SK-N-SH (cell line): ENCODE data around the gene GGA2. TPM values are rescaled to one million over a fixed set of nuclear protein-coding genes. Genes with fewer than 3 reads are reported as not detected.
"Not testable (repeated sequence)": the region's sequence is repeated elsewhere in the genome, so short reads cannot be mapped to it uniquely, and the experiment has no call there.

ENCODE experiments used
- CTCF ChIA-PET: fragments of 300-600, 350-600 bp; formaldehyde crosslinking; extraction: SDS; loops from one replicate; lab custom pipeline; 2021; lab: Yijun Ruan, JAX
- POLR2A ChIA-PET: fragments of 350-600 bp; sonication (Branson Sonifier 250); formaldehyde crosslinking; extraction: SDS; loops from one replicate; lab custom pipeline; 2020; ENCODE audit warnings: antibody characterized with exemption, inconsistent platforms; lab: Yijun Ruan, JAX
- DNase-seq: peaks from one replicate; pipeline ENCODE4 v3.0.0; 2012
- H2AFZ ChIP-seq: fragments of 200-600 bp; sonication (generic); 2 replicates; pipeline ENCODE4 v1.8.1; 2016; ENCODE audit warnings: antibody characterized with exemption, mild to moderate bottlenecking, low read depth
- H3F3A ChIP-seq: fragments of 200-600 bp; sonication (generic); replicated peaks from 2 replicates; pipeline ENCODE3; 2016; ENCODE audit warnings: antibody characterized with exemption, mild to moderate bottlenecking; ENCODE audit not compliant: insufficient read depth
- H3K27ac ChIP-seq, 2 experiments: fragments of 200-500 bp in 1 of 2; fragments of 200-600 bp in 1 of 2; sonication (Bioruptor generic) in 1 of 2; sonication (generic), shearing (Covaris generic) in 1 of 2; 2 replicates each; pipeline versions ENCODE4 v1.5.1 to v1.6.1; 2014 to 2016; ENCODE audit warnings: low read depth in 2 of 2, inconsistent platforms in 1 of 2, low read length in 1 of 2, mild to moderate bottlenecking in 1 of 2, mixed read lengths in 1 of 2
- H3K27me3 ChIP-seq: fragments of 200-600 bp; sonication (generic), shearing (Covaris generic); 2 replicates; pipeline ENCODE4 v1.6.1; 2016; ENCODE audit warnings: mixed run types; ENCODE audit not compliant: insufficient read depth
- H3K36me3 ChIP-seq, 2 experiments: fragments of 200-500 bp in 1 of 2; fragments of 200-600 bp in 1 of 2; sonication (Bioruptor generic) in 1 of 2; sonication (generic) in 1 of 2; replicated peaks in 1 of 2; 2 replicates each; pipeline versions ENCODE3 to v1.5.1; 2014 to 2016; ENCODE audit warnings: low read length in 1 of 2, mild to moderate bottlenecking in 1 of 2; ENCODE audit not compliant: insufficient read depth in 2 of 2, control insufficient read depth in 1 of 2
- H3K4me1 ChIP-seq, 2 experiments: fragments of 200-500 bp in 1 of 2; fragments of 200-600 bp in 1 of 2; sonication (Bioruptor generic) in 1 of 2; sonication (generic), shearing (Covaris generic) in 1 of 2; 2 replicates each; pipeline versions ENCODE4 v1.5.1 to v1.6.1; 2014 to 2016; ENCODE audit warnings: low read depth in 1 of 2, low read length in 1 of 2, mixed run types in 1 of 2; ENCODE audit not compliant: insufficient read depth in 2 of 2, control insufficient read depth in 1 of 2
- H3K4me2 ChIP-seq: fragments of 200-600 bp; sonication (generic), shearing (Covaris generic); 2 replicates; pipeline ENCODE4 v1.6.1; 2017; ENCODE audit warnings: mixed run types
- H3K4me3 ChIP-seq, 2 experiments: fragments of 200-500 bp in 1 of 2; fragments of 200-600 bp in 1 of 2; sonication (Bioruptor generic) in 1 of 2; sonication (generic), shearing (Covaris generic) in 1 of 2; 2 replicates each; pipeline versions ENCODE4 v1.5.1 to v1.8.1; 2014 to 2016; ENCODE audit warnings: low read depth in 2 of 2, inconsistent platforms in 1 of 2, low read length in 1 of 2, mild to moderate bottlenecking in 1 of 2, mixed read lengths in 1 of 2, moderate library complexity in 1 of 2
- H3K79me2 ChIP-seq: fragments of 200-600 bp; sonication (generic); 2 replicates; pipeline ENCODE4 v1.8.1; 2017; ENCODE audit warnings: mild to moderate bottlenecking; ENCODE audit not compliant: insufficient read depth
- H3K9ac ChIP-seq: fragments of 200-600 bp; sonication (generic); 2 replicates; pipeline ENCODE4 v1.6.1; 2017; ENCODE audit warnings: mixed run types
- H3K9me2 ChIP-seq: fragments of 200-600 bp; sonication (generic); 2 replicates; pipeline ENCODE4 v1.6.1; 2017; ENCODE audit warnings: mixed run types
- H3K9me3 ChIP-seq: fragments of 200-600 bp; sonication (generic); 2 replicates; pipeline ENCODE4 v1.6.1; 2017; ENCODE audit warnings: mixed run types, mild to moderate bottlenecking, moderate library complexity
- H4K20me1 ChIP-seq: fragments of 200-600 bp; sonication (generic); 2 replicates; pipeline ENCODE4 v1.6.1; 2017; ENCODE audit warnings: mild to moderate bottlenecking, mixed run types; ENCODE audit not compliant: insufficient read depth
- EP300 ChIP-seq, 2 experiments: IDR thresholded peaks; 2 replicates each; pipeline versions ENCODE4 v1.4.0 to v1.6.1; 2012; ENCODE audit warnings: borderline replicate concordance in 1 of 2, low read depth in 1 of 2, low read length in 1 of 2
- EZH2phosphoT487 ChIP-seq: fragments of 200-600 bp; sonication (generic); IDR thresholded peaks from 2 replicates; pipeline ENCODE4 v1.6.1; 2017; ENCODE audit warnings: low read depth, mixed run types, mild to moderate bottlenecking, antibody characterized with exemption, moderate library complexity, borderline replicate concordance
- GABPA ChIP-seq: IDR thresholded peaks from 2 replicates; pipeline ENCODE4 v1.4.0; 2012; ENCODE audit warnings: low read depth, mild to moderate bottlenecking
- GATA2 ChIP-seq: sonication (generic); formaldehyde crosslinking; IDR thresholded peaks from 2 replicates; pipeline ENCODE4 v1.5.0; 2020; ENCODE audit warnings: mild to moderate bottlenecking, missing genetic modification reagents
- JUND ChIP-seq: IDR thresholded peaks from 2 replicates; pipeline ENCODE4 v1.4.0; 2012
- NFIC ChIP-seq: IDR thresholded peaks from 2 replicates; pipeline ENCODE4 v1.4.0; 2012; ENCODE audit warnings: borderline replicate concordance
- RCOR1 ChIP-seq: fragments of 150-350 bp; IDR thresholded peaks from 2 replicates; pipeline ENCODE4 v1.6.1; 2017; ENCODE audit warnings: antibody characterized with exemption, low read length
- RFX5 ChIP-seq: IDR thresholded peaks from 2 replicates; pipeline ENCODE4 v1.6.1; 2012; ENCODE audit warnings: mild to moderate bottlenecking, improper control_type of control experiment, low read length
- TEAD4 ChIP-seq: IDR thresholded peaks from 2 replicates; pipeline ENCODE4 v1.4.0; 2012; ENCODE audit warnings: mild to moderate bottlenecking, borderline replicate concordance; ENCODE audit not compliant: insufficient read depth
- WGBS: methylation state at CpG from one replicate; pipeline ENCODE4 v1.1.6; 2017; ENCODE audit warnings: low lambda C conversion rate; 5-methylcytosine and 5-hydroxymethylcytosine counted together
- polyA plus RNA-seq, 3 experiments: library from polyadenylated mRNA; depleted of rRNA; stranded (reverse); fragments of >200 nt; gene quantifications; 2 replicates each; pipeline ENCODE4 v1.2.3, GENCODE V29; 2012
- TF ChIP-seq, protein P1 (sequence below): IDR thresholded peaks from 2 replicates; pipeline ENCODE4 v1.4.0; 2012; ENCODE audit warnings: low read depth
- TF ChIP-seq, protein P2 (sequence below): fragments of 200-600 bp; sonication (generic); IDR thresholded peaks from 2 replicates; pipeline ENCODE4 v1.6.1; 2017; ENCODE audit warnings: antibody characterized with exemption, mild to moderate bottlenecking, moderate library complexity
- TF ChIP-seq, protein P3 (sequence below): fragments of 150-350 bp; IDR thresholded peaks from 2 replicates; pipeline ENCODE4 v1.6.1; 2017; ENCODE audit warnings: antibody characterized with exemption, low read length, low read depth, borderline replicate concordance

GGA2 gene
- polyA plus RNA-seq, 1 of the 3 experiments (the other 2 are of a cell fraction): 23.4 TPM

DNA sequence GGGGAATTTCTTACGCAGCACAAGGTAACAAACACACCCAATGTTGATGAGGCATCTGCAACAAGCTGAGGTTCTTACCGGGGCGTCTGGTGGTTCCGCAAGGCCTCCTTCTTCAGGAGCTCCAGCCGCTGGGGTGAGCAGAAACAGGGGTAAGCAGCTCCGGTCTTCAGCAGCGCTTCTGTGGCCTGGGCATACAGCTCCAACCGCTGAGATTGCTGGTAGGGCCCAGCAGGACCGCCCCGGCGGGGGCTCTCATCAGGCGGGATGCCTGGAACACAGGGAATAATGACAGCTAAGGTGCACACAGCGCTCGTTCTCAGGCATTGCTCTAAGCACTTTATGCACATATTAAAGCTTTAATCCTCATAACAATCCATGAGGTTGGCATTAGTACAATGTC is 34.1 kb upstream of the GGA2 start:
- no peaks in the 10 kb centered on the region for H3K9me3 ChIP-seq
- peaks cover 5% of the 10 kb centered on the region; the same call in 1 of the 2 replicates for H3K79me2 ChIP-seq
- DNase-seq: no peak
- no peak overlapping the region for H3K4me3 ChIP-seq
- H2AFZ ChIP-seq: no peak overlapping the region
- peaks cover 2% of the 10 kb centered on the region for H3F3A ChIP-seq
- CTCF ChIA-PET: interaction anchor here (3.4 kb wide), 1 partner anchor 12 kb away, joined by 21 read pairs; the partner anchor contains the start of genes EARS2 and UBFD1
- 0 out of 4 replicates have a peak, but pooled peaks cover 0 to 4% of the 10 kb centered on the region in 2 experiments for H3K4me1 ChIP-seq
- WGBS: 97% methylated on average over 7 of the region's 14 CpGs
- POLR2A ChIA-PET: no interaction called here
- H3K9ac ChIP-seq: no peak overlapping the region
- no peak overlapping the region for H3K4me2 ChIP-seq
- H4K20me1 ChIP-seq: no peaks in the 10 kb centered on the region
- no peak overlapping the region for H3K27ac ChIP-seq
- peaks cover 36 to 47% of the 10 kb centered on the region in 2 experiments for H3K36me3 ChIP-seq
- H3K27me3 ChIP-seq: no peaks in the 10 kb centered on the region
- TF ChIP-seq EP300 (IDR thresholded peaks at IDR 0.05; ENCODE audit: borderline replicate concordance in 1 of 2, low read depth in 1 of 2, low read length in 1 of 2): no peak
- no peak for TF ChIP-seq JUND
- no peak for TF ChIP-seq NFIC
- TF ChIP-seq, all 33 proteins: peak for 0
- no peaks in the 10 kb centered on the region for H3K9me2 ChIP-seq

DNA sequence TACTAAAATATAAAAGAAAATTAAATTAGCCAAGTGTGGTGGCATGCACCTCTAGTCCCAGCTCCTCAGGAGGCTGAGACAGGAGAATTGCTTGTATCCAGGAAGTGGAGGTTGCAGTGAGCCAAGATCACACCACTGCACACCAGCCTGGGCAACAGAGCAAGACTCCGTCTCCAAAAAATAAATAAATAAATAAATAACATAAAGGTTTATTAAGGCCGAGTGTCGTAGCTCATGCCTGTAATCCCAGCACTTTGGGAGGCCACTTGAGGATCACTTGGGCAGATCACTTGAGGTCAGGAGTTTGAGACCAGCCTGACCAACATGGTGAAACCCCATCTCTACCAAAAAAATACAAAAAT is 30.5 kb upstream of the GGA2 start:
- H3K27ac ChIP-seq, H3K9me3 ChIP-seq, H3K4me3 ChIP-seq, H3K27me3 ChIP-seq, H3K9ac ChIP-seq, H3K79me2 ChIP-seq, H4K20me1 ChIP-seq, POLR2A ChIA-PET, H2AFZ ChIP-seq, H3K4me2 ChIP-seq, DNase-seq, H3K9me2 ChIP-seq: not testable (repeated sequence)
- Histone ChIP-seq H3F3A (peaks cover 15% of the 10 kb centered on the region), H3K4me1 (peaks cover 0 to 16% of the 10 kb centered on the region in 2 experiments; a peak in 1 of 4 replicates), H3K36me3 (peaks cover 13 to 42% of the 10 kb centered on the region in 2 experiments)
- CTCF ChIA-PET: interaction anchor here (1.4 kb wide), 1 partner anchor 14 kb away, joined by 4 read pairs; no protein-coding TSS in a partner anchor
- WGBS: 98% methylated on average over 3 of the region's 3 CpGs

DNA sequence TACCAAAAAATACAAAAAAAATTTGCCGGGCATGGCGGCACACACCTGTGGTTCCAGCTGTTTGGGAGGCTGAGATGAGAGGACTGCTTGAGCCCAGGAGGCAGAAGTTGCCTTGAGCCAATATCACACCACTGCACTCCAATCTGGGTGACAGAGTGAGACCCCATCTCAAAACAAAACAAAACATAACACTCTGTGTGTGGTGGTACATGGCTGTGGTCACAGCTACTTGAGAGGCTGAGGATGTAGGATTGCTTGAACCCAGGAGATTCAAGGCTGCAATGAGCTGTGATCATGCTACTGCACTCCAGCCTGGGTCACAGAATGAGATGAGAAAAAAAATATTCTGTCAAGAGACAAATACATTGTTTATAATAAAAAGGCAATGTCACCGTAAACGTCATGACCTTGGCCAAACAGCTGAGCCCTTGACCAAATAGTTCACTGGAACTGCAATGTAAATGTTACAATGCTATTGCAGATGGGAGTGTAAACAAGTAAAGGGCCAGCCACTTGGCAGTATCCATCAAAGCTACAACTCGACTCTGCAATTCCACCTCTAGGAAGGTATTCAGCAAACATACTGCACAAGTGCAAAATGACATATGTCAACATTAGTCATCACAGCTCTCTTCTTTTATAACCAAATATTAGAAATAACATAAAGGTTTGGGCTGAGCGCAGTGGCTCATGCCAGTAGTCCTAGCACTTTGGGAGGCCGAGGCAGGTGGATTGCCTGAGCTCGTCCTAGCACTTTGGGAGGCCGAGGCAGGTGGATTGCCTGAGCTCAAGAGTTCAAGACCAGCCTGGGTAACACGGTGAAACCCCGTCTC is 29.9 kb upstream of the GGA2 start:
- no peaks in the 10 kb centered on the region for H3K9me3 ChIP-seq
- DNase-seq: no peak
- H3K27me3 ChIP-seq: no peaks in the 10 kb centered on the region
- no peaks in the 10 kb centered on the region for H4K20me1 ChIP-seq
- no peaks in the 10 kb centered on the region for H3K9me2 ChIP-seq
- no peak overlapping the region for H2AFZ ChIP-seq
- 93% methylated on average over 11 of the region's 11 CpGs for WGBS
- H3K4me1 ChIP-seq: peaks cover 0 to 16% of the 10 kb centered on the region in 2 experiments; a peak in 1 of 4 replicates
- POLR2A ChIA-PET: interaction anchor here (0.6 to 1.1 kb wide), 2 partner anchors 18 to 30 kb away, joined by 3 to 7 read pairs; partner anchors contain the start of gene GGA2
- peaks cover 13 to 40% of the 10 kb centered on the region in 2 experiments for H3K36me3 ChIP-seq
- H3F3A ChIP-seq: peaks cover 15% of the 10 kb centered on the region
- H3K9ac ChIP-seq: no peak overlapping the region
- H3K79me2 ChIP-seq: peaks cover 5% of the 10 kb centered on the region; the same call in 1 of the 2 replicates
- H3K27ac ChIP-seq: peak overlapping the region in 1 of 2 experiments; percentile 75; a peak in 1 of 4 replicates
- CTCF ChIA-PET: interaction anchor here (1.4 kb wide), 1 partner anchor 15 kb away, joined by 4 read pairs; no protein-coding TSS in a partner anchor
- no peak overlapping the region for H3K4me3 ChIP-seq
- no peak overlapping the region for H3K4me2 ChIP-seq
- TF ChIP-seq EZH2phosphoT487 (no peak), EP300 (IDR thresholded peaks at IDR 0.05; ENCODE audit: borderline replicate concordance in 1 of 2, low read depth in 1 of 2, low read length in 1 of 2) (no peak), GABPA (no peak), TEAD4 (no peak), RCOR1 (no peak), RFX5 (no peak), GATA2 (CRISPR knock-in tag) (no peak), NFIC (no peak)
- TF ChIP-seq, protein P1, sequence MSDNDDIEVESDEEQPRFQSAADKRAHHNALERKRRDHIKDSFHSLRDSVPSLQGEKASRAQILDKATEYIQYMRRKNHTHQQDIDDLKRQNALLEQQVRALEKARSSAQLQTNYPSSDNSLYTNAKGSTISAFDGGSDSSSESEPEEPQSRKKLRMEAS: no peak
- TF ChIP-seq, protein P2, sequence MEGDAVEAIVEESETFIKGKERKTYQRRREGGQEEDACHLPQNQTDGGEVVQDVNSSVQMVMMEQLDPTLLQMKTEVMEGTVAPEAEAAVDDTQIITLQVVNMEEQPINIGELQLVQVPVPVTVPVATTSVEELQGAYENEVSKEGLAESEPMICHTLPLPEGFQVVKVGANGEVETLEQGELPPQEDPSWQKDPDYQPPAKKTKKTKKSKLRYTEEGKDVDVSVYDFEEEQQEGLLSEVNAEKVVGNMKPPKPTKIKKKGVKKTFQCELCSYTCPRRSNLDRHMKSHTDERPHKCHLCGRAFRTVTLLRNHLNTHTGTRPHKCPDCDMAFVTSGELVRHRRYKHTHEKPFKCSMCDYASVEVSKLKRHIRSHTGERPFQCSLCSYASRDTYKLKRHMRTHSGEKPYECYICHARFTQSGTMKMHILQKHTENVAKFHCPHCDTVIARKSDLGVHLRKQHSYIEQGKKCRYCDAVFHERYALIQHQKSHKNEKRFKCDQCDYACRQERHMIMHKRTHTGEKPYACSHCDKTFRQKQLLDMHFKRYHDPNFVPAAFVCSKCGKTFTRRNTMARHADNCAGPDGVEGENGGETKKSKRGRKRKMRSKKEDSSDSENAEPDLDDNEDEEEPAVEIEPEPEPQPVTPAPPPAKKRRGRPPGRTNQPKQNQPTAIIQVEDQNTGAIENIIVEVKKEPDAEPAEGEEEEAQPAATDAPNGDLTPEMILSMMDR: no peak
- TF ChIP-seq, protein P3, sequence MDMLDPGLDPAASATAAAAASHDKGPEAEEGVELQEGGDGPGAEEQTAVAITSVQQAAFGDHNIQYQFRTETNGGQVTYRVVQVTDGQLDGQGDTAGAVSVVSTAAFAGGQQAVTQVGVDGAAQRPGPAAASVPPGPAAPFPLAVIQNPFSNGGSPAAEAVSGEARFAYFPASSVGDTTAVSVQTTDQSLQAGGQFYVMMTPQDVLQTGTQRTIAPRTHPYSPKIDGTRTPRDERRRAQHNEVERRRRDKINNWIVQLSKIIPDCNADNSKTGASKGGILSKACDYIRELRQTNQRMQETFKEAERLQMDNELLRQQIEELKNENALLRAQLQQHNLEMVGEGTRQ: no peak
